ENCODE data around the gene SNURF. TPM values are rescaled to one million over a fixed set of nuclear protein-coding genes. Genes with fewer than 3 reads are reported as not detected.

The SNURF gene
- total and polyA plus RNA-seq, 2 of the 4 experiments (the other 2 are of a cell fraction), result 6.5 to 8.1 TPM

DNA sequence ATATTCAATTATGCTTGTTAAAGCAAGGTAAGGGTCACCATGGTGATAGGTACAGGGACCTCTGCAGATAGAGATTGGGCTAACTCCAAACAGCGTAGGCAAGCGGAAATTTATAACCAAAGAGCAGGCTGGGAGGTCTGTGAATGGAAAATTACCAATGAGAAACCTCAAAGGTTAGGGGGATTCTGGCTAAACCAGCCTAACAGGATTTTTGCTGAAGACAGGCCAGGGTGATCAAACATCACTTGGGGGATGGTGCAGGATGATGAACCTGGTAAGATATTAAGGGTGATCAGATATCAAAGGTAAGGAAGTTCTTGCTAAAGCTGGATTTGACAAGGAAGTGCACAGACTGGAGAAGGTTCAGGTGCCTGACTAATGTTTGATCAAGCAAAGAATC lies 35.3 kb upstream of the SNURF start:
- no peak overlapping the region for H3K18ac ChIP-seq (ENCODE audit: low read depth, low read length)
- no peak overlapping the region for H2AK5ac ChIP-seq (ENCODE audit: low read depth, low read length)
- H2AFZ ChIP-seq (replicated peaks; ENCODE audit: low read length, poor library complexity), result no peak overlapping the region
- H3K9me3 ChIP-seq (ENCODE audit: control insufficient read depth, insufficient read depth, low read length), result peaks cover 3% of the 10 kb centered on the region; the same call in 1 of the 2 replicates
- H2BK120ac ChIP-seq (ENCODE audit: low read depth, low read length), result no peak overlapping the region
- H2BK15ac ChIP-seq (ENCODE audit: low read depth, low read length), result no peak overlapping the region
- H3K4me1 ChIP-seq (ENCODE audit: control insufficient read depth, insufficient read depth, low read length), result no peaks in the 10 kb centered on the region
- 69% methylated on average over 2 of the region's 2 CpGs; no CpG with 5 or more reads in 1 of the 2 experiments for WGBS, 2 experiments (ENCODE audit: extremely low coverage in 2 of 2, insufficient read length in 1 of 2)
- no peak overlapping the region for H3K27ac ChIP-seq (ENCODE audit: insufficient read depth, low read length)
- intact Hi-C loops (cut with micrococcal nuclease) (no loop called here), in situ Hi-C loops (cut with MboI; ENCODE audit: low sequenced_read_pairs) (no loop called here), dilution Hi-C loops (cut with HindIII; ENCODE audit: low sequenced_read_pairs, unreplicated experiment) (no loop called here)
- no peak overlapping the region for H3K4me2 ChIP-seq (ENCODE audit: low read depth, low read length)
- peaks cover 4% of the 10 kb centered on the region; the same call in 1 of the 2 replicates for H3K36me3 ChIP-seq (ENCODE audit: control insufficient read depth, insufficient read depth, low read length)
- DNase-seq (no peak), ATAC-seq (ENCODE audit: low read depth) (no peak)
- TF ChIP-seq, protein P1, sequence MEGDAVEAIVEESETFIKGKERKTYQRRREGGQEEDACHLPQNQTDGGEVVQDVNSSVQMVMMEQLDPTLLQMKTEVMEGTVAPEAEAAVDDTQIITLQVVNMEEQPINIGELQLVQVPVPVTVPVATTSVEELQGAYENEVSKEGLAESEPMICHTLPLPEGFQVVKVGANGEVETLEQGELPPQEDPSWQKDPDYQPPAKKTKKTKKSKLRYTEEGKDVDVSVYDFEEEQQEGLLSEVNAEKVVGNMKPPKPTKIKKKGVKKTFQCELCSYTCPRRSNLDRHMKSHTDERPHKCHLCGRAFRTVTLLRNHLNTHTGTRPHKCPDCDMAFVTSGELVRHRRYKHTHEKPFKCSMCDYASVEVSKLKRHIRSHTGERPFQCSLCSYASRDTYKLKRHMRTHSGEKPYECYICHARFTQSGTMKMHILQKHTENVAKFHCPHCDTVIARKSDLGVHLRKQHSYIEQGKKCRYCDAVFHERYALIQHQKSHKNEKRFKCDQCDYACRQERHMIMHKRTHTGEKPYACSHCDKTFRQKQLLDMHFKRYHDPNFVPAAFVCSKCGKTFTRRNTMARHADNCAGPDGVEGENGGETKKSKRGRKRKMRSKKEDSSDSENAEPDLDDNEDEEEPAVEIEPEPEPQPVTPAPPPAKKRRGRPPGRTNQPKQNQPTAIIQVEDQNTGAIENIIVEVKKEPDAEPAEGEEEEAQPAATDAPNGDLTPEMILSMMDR (conservative IDR thresholded peaks at IDR 0.05; ENCODE audit: low read depth, low read length), result no peak
- no peak for TF ChIP-seq CHD1 (IDR thresholded peaks at IDR 0.05; ENCODE audit: low read depth, low read length)
- TF ChIP-seq CEBPB (IDR thresholded peaks at IDR 0.05; ENCODE audit: low read depth, low read length), result no peak
- TF ChIP-seq, protein P2, sequence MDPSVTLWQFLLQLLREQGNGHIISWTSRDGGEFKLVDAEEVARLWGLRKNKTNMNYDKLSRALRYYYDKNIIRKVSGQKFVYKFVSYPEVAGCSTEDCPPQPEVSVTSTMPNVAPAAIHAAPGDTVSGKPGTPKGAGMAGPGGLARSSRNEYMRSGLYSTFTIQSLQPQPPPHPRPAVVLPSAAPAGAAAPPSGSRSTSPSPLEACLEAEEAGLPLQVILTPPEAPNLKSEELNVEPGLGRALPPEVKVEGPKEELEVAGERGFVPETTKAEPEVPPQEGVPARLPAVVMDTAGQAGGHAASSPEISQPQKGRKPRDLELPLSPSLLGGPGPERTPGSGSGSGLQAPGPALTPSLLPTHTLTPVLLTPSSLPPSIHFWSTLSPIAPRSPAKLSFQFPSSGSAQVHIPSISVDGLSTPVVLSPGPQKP (IDR thresholded peaks at IDR 0.05; ENCODE audit: borderline replicate concordance, low read depth, low read length), result no peak
- TF ChIP-seq, protein P3, sequence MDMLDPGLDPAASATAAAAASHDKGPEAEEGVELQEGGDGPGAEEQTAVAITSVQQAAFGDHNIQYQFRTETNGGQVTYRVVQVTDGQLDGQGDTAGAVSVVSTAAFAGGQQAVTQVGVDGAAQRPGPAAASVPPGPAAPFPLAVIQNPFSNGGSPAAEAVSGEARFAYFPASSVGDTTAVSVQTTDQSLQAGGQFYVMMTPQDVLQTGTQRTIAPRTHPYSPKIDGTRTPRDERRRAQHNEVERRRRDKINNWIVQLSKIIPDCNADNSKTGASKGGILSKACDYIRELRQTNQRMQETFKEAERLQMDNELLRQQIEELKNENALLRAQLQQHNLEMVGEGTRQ (IDR thresholded peaks at IDR 0.05; ENCODE audit: low read depth, low read length), result no peak
- no peak for TF ChIP-seq MAZ (IDR thresholded peaks at IDR 0.05; ENCODE audit: borderline replicate concordance, low read depth, low read length)
- no peak for TF ChIP-seq RAD21 (IDR thresholded peaks at IDR 0.05; ENCODE audit: low read length)
- H2AK9ac ChIP-seq (replicated peaks; ENCODE audit: low read depth, low read length, poor library complexity), result no peak overlapping the region
- no peak overlapping the region for H4K91ac ChIP-seq (ENCODE audit: insufficient read depth, low read depth, low read length)
- no peak overlapping the region for H3K9ac ChIP-seq (ENCODE audit: low read depth, low read length)
- no peak overlapping the region for H3K23ac ChIP-seq (ENCODE audit: low read depth, low read length)
- no peak overlapping the region for H3K4me3 ChIP-seq (ENCODE audit: insufficient read depth, low read depth, low read length)
- H3K27me3 ChIP-seq (ENCODE audit: control insufficient read depth, insufficient read depth, low read length), result no peaks in the 10 kb centered on the region
- H3K56ac ChIP-seq (ENCODE audit: extremely low read depth, insufficient read depth, low read length), result no peak overlapping the region
- no peaks in the 10 kb centered on the region for H3K9me1 ChIP-seq (ENCODE audit: insufficient read depth, low read length)
- no peak overlapping the region for H4K8ac ChIP-seq (ENCODE audit: low read depth in 2 of 2, low read length in 2 of 2)
- CTCF ChIA-PET, result no interaction called here
- POLR2A ChIA-PET (ENCODE audit: unreplicated experiment), result no interaction called here
- no peaks in the 10 kb centered on the region for H4K20me1 ChIP-seq (ENCODE audit: insufficient read depth, low read length)
- H4K5ac ChIP-seq (ENCODE audit: low read depth, low read length), result no peak overlapping the region
- no peak overlapping the region for H3K4ac ChIP-seq (ENCODE audit: low read depth, low read length)
- no peak overlapping the region for H2BK5ac ChIP-seq (ENCODE audit: low read depth, low read length, poor library complexity, severe bottlenecking)
- H3K14ac ChIP-seq (replicated peaks; ENCODE audit: low read depth, low read length), result no peak overlapping the region
- BruUV-seq (replicated peaks), result no TSS peak
- no peaks in the 10 kb centered on the region for H3K79me1 ChIP-seq (ENCODE audit: low read depth in 1 of 2, low read length in 2 of 2)
- no peak overlapping the region for H2BK20ac ChIP-seq (ENCODE audit: low read depth, low read length)
